Natural killer cell (primary cell): ENCODE measurements around the gene PLEKHG4B. TPM values are rescaled to one million over a fixed set of nuclear protein-coding genes. Genes with fewer than 3 reads are reported as not detected.
"Not testable (repeated sequence)": the region's sequence is repeated elsewhere in the genome, so short reads cannot be mapped to it uniquely, and the experiment has no call there.

Experiments
- ATAC-seq, 3 donors: fragments of 150-1000 bp in 2 of 3; fragments of 200-7000 bp in 1 of 3; cut with Tn5 transposase; 1 replicate in 1 of 3; 2 replicates in 2 of 3; pipeline ENCODE4 v1.10.0; 2021; ENCODE audit warnings: mild to moderate bottlenecking in 2 of 3, moderate library complexity in 2 of 3
- DNase-seq, 2 donors: peaks; one replicate each; pipeline versions ENCODE4 v3.0.0 to v3.0.0-alpha.2; 2013 to 2021; ENCODE audit warnings: mixed read lengths in 1 of 2
- H3K27ac ChIP-seq: one replicate; pipeline ENCODE4 v1.5.1; 2013; ENCODE audit warnings: mild to moderate bottlenecking, low read length
- H3K27me3 ChIP-seq: one replicate; pipeline ENCODE4 v1.6.1; 2013; ENCODE audit warnings: low read length; ENCODE audit not compliant: control insufficient read depth, insufficient read depth
- H3K36me3 ChIP-seq: one replicate; pipeline ENCODE4 v1.6.1; 2013; ENCODE audit warnings: low read length; ENCODE audit not compliant: control insufficient read depth, insufficient read depth
- H3K4me1 ChIP-seq: one replicate; pipeline ENCODE4 v1.6.1; 2013; ENCODE audit warnings: low read length; ENCODE audit not compliant: control insufficient read depth, insufficient read depth
- H3K4me3 ChIP-seq: one replicate; pipeline ENCODE4 v1.5.1; 2013; ENCODE audit warnings: low read length
- H3K9me3 ChIP-seq: one replicate; pipeline ENCODE4 v1.6.1; 2013; ENCODE audit warnings: low read length; ENCODE audit not compliant: control insufficient read depth, insufficient read depth
- H3K27ac Mint-ChIP-seq, 2 donors: one replicate each; pipeline ENCODE4 v1.8.0; 2022; ENCODE audit warnings: mild to moderate bottlenecking in 2 of 2, mixed read lengths in 2 of 2, moderate library complexity in 1 of 2
- H3K27me3 Mint-ChIP-seq, 2 donors: one replicate each; pipeline ENCODE4 v1.8.0; 2022; ENCODE audit warnings: low read depth in 2 of 2, mixed read lengths in 2 of 2
- H3K36me3 Mint-ChIP-seq: one replicate; pipeline ENCODE4 v1.8.0; 2022; ENCODE audit warnings: mixed read lengths
- H3K4me1 Mint-ChIP-seq, 2 donors: one replicate each; pipeline ENCODE4 v1.8.0; 2022; ENCODE audit warnings: mixed read lengths in 2 of 2
- H3K4me3 Mint-ChIP-seq: one replicate; pipeline ENCODE4 v1.8.0; 2022; ENCODE audit warnings: mild to moderate bottlenecking, moderate library complexity, mixed read lengths
- H3K9me3 Mint-ChIP-seq, 2 donors: one replicate each; pipeline ENCODE4 v1.8.0; 2022; ENCODE audit warnings: mixed read lengths in 2 of 2
- WGBS: methylation state at CpG from one replicate; pipeline ENCODE4 v1.1.7; 2013; ENCODE audit warnings: missing lambda C conversion rate; ENCODE audit not compliant: insufficient coverage; 5-methylcytosine and 5-hydroxymethylcytosine counted together
- intact Hi-C: fragments of 100-400 bp; cut with micrococcal nuclease; formaldehyde crosslinking; loops from one replicate; pipeline ENCODE4 v1.14.2; 2022
- total RNA-seq, 4 donors: library from RNA; stranded (reverse); fragments of 120-200 nt in 1 of 4; gene quantifications; one replicate each; pipeline versions ENCODE4 v1.2.3 to v1.2.4, GENCODE V29; 2013 to 2022
- TF ChIP-seq, protein P1 (sequence below): fragments of 200-600 bp; IDR thresholded peaks from one replicate; pipeline ENCODE4 v1.8.0; 2022; ENCODE audit warnings: antibody characterized with exemption

PLEKHG4B gene, protein sequence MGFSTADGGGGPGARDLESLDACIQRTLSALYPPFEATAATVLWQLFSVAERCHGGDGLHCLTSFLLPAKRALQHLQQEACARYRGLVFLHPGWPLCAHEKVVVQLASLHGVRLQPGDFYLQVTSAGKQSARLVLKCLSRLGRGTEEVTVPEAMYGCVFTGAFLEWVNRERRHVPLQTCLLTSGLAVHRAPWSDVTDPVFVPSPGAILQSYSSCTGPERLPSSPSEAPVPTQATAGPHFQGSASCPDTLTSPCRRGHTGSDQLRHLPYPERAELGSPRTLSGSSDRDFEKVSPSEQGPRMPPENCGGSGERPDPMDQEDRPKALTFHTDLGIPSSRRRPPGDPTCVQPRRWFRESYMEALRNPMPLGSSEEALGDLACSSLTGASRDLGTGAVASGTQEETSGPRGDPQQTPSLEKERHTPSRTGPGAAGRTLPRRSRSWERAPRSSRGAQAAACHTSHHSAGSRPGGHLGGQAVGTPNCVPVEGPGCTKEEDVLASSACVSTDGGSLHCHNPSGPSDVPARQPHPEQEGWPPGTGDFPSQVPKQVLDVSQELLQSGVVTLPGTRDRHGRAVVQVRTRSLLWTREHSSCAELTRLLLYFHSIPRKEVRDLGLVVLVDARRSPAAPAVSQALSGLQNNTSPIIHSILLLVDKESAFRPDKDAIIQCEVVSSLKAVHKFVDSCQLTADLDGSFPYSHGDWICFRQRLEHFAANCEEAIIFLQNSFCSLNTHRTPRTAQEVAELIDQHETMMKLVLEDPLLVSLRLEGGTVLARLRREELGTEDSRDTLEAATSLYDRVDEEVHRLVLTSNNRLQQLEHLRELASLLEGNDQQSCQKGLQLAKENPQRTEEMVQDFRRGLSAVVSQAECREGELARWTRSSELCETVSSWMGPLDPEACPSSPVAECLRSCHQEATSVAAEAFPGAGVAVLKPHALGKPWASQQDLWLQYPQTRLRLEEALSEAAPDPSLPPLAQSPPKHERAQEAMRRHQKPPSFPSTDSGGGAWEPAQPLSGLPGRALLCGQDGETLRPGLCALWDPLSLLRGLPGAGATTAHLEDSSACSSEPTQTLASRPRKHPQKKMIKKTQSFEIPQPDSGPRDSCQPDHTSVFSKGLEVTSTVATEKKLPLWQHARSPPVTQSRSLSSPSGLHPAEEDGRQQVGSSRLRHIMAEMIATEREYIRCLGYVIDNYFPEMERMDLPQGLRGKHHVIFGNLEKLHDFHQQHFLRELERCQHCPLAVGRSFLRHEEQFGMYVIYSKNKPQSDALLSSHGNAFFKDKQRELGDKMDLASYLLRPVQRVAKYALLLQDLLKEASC (N-terminal part only)
- under 1 TPM in 1 of 3 donors, not detected in 2; 0.07 TPM for total RNA-seq
- total RNA-seq (2013): 0.02 TPM

DNA sequence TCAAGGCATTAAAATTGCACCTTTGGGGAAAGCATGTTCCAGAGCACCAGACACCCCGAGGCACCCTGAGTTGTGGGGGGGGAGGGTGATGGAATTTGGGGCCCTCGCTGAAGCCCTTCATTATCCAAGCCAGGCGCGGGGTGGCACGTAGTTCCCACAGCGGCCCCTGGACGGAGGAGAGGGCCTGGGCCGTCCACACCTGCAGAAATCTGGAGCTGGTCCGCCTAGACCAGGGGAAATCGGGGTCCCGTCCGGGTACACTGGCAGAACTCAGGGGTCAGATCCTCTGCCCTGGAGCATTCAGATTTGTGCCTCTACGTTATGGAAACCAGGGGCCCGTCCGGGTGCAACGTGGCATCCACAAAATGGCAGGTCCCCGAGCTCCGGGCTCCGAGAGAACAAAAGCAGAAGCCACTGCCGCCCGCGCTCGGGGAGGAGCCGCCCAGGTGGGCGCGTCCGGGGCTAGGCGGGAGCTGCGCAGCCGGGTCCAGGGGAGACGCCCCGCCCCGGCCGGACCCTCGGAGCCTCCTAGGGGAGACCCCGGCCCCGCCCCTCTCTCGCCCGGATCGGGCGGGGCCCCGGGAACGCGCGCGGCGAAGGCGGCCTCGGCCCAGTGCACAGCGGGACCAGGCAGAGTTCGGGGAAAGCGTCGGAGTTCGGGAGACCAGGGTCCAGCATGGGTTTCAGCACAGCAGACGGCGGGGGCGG is at the start of gene PLEKHG4B:
Gene PLEKHG4B (plus strand): TSS at position 613 of the 708 bp plus-strand sequence. CDS start 64 bp downstream, at position 677.
- WGBS: 15% methylated on average over 54 of the region's 57 CpGs

DNA sequence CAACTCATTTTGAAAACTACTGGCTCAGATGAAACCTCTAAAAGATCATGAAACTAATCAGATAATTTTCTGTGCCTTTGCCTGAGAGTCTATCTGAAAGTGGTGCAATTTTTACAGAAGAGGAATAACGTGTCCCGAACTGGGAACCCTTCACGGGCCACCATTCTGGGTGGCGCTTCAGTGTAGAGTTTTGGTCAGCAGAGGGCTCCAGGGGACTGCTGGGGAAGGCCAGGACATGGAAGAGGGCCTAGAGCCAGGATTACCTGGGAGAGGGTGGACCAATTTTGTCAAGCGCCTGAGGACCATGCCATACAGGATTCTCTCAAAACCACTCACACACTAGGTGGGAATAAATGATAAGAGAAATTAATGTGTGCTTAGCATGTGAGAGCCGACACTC is 49.7 kb upstream of the PLEKHG4B start:
- Mint-ChIP-seq H3K36me3 (no peaks in the 10 kb centered on the region), H3K4me3 (no peak overlapping the region), H3K9me3 (no peaks in the 10 kb centered on the region), H3K27ac (no peak overlapping the region), H3K4me1 (no peaks in the 10 kb centered on the region), H3K27me3 (peaks cover 5 to 59% of the 10 kb centered on the region in 2 donors)
- WGBS: 40% methylated on average over 5 of the region's 6 CpGs
- TF ChIP-seq, protein P1, sequence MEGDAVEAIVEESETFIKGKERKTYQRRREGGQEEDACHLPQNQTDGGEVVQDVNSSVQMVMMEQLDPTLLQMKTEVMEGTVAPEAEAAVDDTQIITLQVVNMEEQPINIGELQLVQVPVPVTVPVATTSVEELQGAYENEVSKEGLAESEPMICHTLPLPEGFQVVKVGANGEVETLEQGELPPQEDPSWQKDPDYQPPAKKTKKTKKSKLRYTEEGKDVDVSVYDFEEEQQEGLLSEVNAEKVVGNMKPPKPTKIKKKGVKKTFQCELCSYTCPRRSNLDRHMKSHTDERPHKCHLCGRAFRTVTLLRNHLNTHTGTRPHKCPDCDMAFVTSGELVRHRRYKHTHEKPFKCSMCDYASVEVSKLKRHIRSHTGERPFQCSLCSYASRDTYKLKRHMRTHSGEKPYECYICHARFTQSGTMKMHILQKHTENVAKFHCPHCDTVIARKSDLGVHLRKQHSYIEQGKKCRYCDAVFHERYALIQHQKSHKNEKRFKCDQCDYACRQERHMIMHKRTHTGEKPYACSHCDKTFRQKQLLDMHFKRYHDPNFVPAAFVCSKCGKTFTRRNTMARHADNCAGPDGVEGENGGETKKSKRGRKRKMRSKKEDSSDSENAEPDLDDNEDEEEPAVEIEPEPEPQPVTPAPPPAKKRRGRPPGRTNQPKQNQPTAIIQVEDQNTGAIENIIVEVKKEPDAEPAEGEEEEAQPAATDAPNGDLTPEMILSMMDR: no peak
- intact Hi-C loops: no loop called here
- peaks cover 5% of the 10 kb centered on the region for H3K27me3 ChIP-seq
- H3K27ac ChIP-seq: no peak overlapping the region
- DNase-seq: no peak
- no peak overlapping the region for H3K4me3 ChIP-seq
- H3K36me3 ChIP-seq: no peaks in the 10 kb centered on the region
- ATAC-seq: no peak
- no peaks in the 10 kb centered on the region for H3K4me1 ChIP-seq
- H3K9me3 ChIP-seq: no peaks in the 10 kb centered on the region

More for the DNA sequence above, at the start of gene PLEKHG4B:
- Histone ChIP-seq H3K36me3 (no peaks in the 10 kb centered on the region), H3K9me3 (no peaks in the 10 kb centered on the region), H3K4me3 (no peak within 1 kb of the TSS), H3K27ac (no peak within 1 kb of the TSS), H3K27me3 (peaks cover 12% of the 10 kb centered on the region), H3K4me1 (no peaks in the 10 kb centered on the region)
- peaks cover 0 to 9% of the 10 kb centered on the region in 2 donors for H3K4me1 Mint-ChIP-seq
- ATAC-seq: no peak
- no peak within 1 kb of the TSS for H3K27ac Mint-ChIP-seq
- no peak for DNase-seq
- peaks cover 25 to 54% of the 10 kb centered on the region in 2 donors for H3K27me3 Mint-ChIP-seq
- no peak within 1 kb of the TSS for H3K4me3 Mint-ChIP-seq
- intact Hi-C loops: no loop called here
- no peaks in the 10 kb centered on the region for H3K9me3 Mint-ChIP-seq
- TF ChIP-seq, protein P1: no peak
- no peaks in the 10 kb centered on the region for H3K36me3 Mint-ChIP-seq

DNA sequence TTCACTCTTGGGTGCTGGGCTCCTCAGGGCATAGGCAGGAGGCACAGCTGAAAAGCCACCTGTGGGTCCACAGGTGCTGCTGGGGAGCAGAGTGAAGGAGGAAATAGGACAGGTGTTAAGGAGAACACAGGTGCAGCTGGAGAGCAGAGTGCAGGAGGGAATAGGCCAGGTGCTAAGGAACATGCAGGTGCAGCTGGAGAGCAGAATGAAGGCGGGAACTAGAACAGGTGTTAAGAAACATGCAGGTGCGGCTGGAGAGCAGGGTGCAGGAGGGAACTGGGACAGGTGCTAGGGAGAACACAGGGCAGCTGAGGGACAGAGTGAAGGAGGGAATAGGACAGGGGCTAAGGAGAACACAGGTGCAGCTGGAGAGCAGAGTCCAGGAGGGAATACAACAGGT is 43.8 kb upstream of the PLEKHG4B start:
- no peak for DNase-seq
- intact Hi-C loops: no loop called here
- ATAC-seq: no peak
- Histone ChIP-seq H3K4me1 (peaks cover 2% of the 10 kb centered on the region), H3K27me3 (peaks cover 6% of the 10 kb centered on the region), H3K9me3 (peaks cover 3% of the 10 kb centered on the region), H3K27ac (no peak overlapping the region), H3K36me3 (no peaks in the 10 kb centered on the region), H3K4me3 (no peak overlapping the region)
- 39% methylated on average over 2 of the region's 2 CpGs for WGBS
- Mint-ChIP-seq H3K27me3 (peaks cover 14 to 35% of the 10 kb centered on the region in 2 donors), H3K36me3 (no peaks in the 10 kb centered on the region), H3K4me1 (peaks cover 0 to 6% of the 10 kb centered on the region in 2 donors), H3K4me3 (no peak overlapping the region), H3K9me3 (peaks cover 3 to 5% of the 10 kb centered on the region in 2 donors), H3K27ac (no peak overlapping the region)
- TF ChIP-seq, protein P1: no peak

DNA sequence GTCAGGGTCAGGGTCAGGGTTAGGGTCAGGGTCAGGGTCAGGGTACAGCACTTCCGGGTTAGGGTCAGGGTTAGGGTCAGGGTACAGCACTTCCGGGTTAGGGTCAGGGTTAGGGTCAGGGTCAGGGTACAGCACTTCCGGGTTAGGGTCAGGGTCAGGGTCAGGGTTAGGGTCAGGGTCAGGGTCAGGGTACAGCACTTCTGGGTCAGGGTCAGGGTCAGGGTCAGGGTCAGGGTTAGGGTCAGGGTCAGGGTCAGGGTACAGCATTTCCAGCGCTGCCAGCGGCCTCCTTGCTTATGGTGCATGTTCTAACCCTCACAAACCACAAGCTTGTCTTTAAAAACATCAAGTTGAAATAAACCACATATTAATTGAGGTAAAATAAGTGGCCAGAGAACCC is 42.4 kb upstream of the PLEKHG4B start:
- DNase-seq, H3K36me3 ChIP-seq, H3K27ac Mint-ChIP-seq, H3K9me3 ChIP-seq, H3K36me3 Mint-ChIP-seq, H3K4me3 Mint-ChIP-seq, H3K27ac ChIP-seq, ATAC-seq, H3K4me3 ChIP-seq, intact Hi-C loops, H3K9me3 Mint-ChIP-seq: not testable (repeated sequence)
- Histone ChIP-seq H3K4me1 (peaks cover 10% of the 10 kb centered on the region), H3K27me3 (peaks cover 12% of the 10 kb centered on the region)
- 84% methylated on average over 4 of the region's 5 CpGs for WGBS
- Mint-ChIP-seq H3K27me3 (peaks cover 18 to 35% of the 10 kb centered on the region in 2 donors), H3K4me1 (peaks cover 0 to 11% of the 10 kb centered on the region in 2 donors)
